ENCODE results near the gene AP2A2. TPM values are rescaled to one million over a fixed set of nuclear protein-coding genes. Genes with fewer than 3 reads are reported as not detected.

The AP2A2 gene
- total RNA-seq (2014; rRNA removed; shearing (Covaris generic)) = 36.1 and 46.8 TPM in 2 replicates

DNA sequence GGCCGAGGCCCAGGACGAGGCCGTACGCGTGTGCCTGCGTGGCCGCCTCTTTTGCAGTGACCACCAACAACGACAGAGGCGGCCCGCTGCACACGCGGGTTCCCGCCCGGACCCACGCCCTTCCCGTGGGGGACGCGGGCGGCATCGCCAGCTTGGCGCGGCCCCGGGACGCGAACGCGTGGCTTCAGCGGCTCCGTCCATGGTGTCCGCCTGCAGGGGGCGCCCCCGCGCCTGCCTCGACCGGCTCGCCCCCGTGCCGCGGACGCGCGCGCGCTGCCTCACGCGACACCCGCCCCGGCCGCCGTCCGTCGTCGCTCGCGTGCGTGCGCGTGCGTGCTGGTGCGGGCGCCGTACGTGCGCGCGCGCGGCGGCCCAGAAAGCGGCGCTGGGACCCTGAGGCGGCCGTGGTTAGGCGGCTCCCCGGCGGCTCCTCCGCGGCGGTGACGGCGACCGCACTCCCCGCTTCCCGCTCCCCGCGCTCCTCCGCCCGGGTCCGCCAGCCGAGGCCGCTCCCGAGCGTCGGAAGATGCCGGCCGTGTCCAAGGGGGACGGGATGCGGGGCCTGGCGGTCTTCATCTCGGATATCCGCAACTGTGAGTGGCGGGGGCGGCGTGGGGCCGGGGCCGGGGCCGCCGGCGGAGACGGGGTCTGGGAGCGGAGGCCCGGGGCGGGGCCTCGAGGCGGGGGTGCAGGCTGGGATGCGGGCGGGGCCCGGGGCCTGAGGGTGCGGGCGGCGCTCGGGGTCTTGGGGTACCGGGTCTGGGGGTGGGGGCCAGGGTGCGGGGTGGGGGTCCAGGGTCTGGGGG lies at the start of gene AP2A2:
TSS of gene AP2A2 (plus strand) at position 375 of the 806 bp plus-strand sequence. CDS start at position 527, 152 bp downstream.
- DNase-seq = peak; percentile 99
- no peaks in the 10 kb centered on the region; the same call in 1 of the 2 replicates for H3K36me3 ChIP-seq (replicated peaks; ENCODE audit: control insufficient read depth, insufficient read depth, low read length)
- peak within 1 kb of the TSS; percentile 67 for H3K4me3 ChIP-seq (ENCODE audit: insufficient read depth, low read depth, low read length)
- no peaks in the 10 kb centered on the region for H3K27me3 ChIP-seq (ENCODE audit: control insufficient read depth, insufficient read depth, low read length)

DNA sequence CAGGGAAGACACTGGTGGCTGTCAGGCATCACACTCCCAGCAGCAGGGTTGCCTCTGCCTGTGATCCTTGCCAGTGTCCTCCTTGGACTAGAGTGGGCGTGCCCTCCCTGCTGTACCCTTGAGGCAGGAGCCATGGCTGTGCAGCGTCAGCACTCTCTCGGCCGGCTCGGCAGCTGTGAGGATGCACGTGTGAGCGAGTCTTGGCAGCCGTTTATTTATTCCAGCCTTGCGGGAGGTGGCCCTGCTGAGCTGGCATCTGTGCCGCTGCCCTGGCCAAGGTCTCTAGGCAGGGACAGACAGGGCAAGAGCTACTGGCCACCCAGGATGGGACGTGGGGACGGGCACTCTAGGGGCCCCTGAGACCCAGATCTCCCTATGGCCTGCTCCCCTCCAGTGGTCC lies 49.1 kb upstream of the AP2A2 start:
- peaks cover 4% of the 10 kb centered on the region for H3K36me3 ChIP-seq (replicated peaks; ENCODE audit: control insufficient read depth, insufficient read depth, low read length)
- H3K4me3 ChIP-seq (ENCODE audit: insufficient read depth, low read depth, low read length) = no peak overlapping the region
- no peaks in the 10 kb centered on the region for H3K27me3 ChIP-seq (ENCODE audit: control insufficient read depth, insufficient read depth, low read length)
- DNase-seq = no peak

DNA sequence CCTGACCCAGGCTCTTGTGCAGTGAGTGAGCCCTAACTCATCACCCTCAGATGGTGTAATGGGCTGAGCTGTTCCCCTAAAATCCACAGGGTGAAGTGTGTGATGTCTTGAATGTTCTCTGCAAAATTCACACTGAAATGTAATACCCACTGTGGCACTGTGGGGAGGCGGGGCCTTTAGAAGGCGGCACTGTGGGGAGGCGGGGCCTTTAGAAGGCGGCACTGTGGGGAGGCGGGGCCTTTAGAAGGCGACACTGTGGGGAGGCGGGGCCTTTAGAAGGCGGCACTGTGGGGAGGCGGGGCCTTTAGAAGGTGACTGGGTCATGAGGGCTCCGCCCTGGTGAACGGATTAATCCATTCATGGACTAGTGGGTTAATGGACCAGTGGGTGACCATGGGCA lies 48.1 kb upstream of the AP2A2 start:
- Histone ChIP-seq H3K36me3 (replicated peaks; ENCODE audit: control insufficient read depth, insufficient read depth, low read length) (peaks cover 4% of the 10 kb centered on the region), H3K4me3 (ENCODE audit: insufficient read depth, low read depth, low read length) (no peak overlapping the region), H3K27me3 (ENCODE audit: control insufficient read depth, insufficient read depth, low read length) (no peaks in the 10 kb centered on the region)
- peak; percentile 88 for DNase-seq

DNA sequence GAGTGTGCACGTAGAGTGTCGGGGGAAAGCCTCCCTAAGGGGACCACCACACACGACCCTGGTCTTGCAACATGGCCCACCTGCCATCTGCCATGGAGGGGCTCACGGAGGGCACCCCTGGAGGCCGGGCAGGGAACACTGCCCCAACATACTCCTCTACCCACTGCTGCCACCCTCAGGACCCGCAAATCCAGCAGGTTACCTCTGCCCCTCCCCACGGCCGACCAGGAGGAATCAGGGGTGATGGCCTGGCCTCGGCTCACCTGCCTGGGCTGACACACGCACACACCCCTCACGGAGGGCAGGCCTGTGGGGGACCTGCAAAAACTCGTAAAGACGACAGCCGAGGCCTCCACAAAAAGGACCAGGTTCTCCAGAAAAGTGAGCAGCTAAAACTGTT lies 45.2 kb upstream of the AP2A2 start:
- peaks cover 5% of the 10 kb centered on the region for H3K36me3 ChIP-seq (replicated peaks; ENCODE audit: control insufficient read depth, insufficient read depth, low read length)
- DNase-seq = peak; percentile 72
- H3K4me3 ChIP-seq (ENCODE audit: insufficient read depth, low read depth, low read length) = no peak overlapping the region
- H3K27me3 ChIP-seq (ENCODE audit: control insufficient read depth, insufficient read depth, low read length) = no peaks in the 10 kb centered on the region

DNA sequence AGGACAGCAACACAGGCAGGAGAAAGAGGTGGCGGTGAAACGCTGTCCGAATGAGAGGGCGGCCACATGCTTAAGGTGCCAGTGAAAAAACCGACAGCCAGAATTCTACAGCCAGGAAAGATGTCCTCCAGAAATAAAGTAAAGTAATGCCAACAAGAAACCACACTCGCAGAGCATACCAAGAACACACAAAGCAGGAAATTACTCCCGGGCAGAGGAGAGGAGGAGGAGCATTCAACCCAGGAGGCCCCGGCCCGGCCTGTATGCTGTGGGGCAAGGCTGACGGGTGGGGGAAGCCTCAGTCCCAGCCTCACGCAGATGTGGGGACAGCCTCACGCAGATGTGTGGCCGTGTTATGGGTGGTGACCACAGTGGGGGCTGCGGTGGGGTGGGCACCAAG lies 43.1 kb upstream of the AP2A2 start:
- Histone ChIP-seq H3K36me3 (replicated peaks; ENCODE audit: control insufficient read depth, insufficient read depth, low read length) (peaks cover 7% of the 10 kb centered on the region), H3K4me3 (ENCODE audit: insufficient read depth, low read depth, low read length) (no peak overlapping the region), H3K27me3 (ENCODE audit: control insufficient read depth, insufficient read depth, low read length) (no peaks in the 10 kb centered on the region)
- DNase-seq = no peak

DNA sequence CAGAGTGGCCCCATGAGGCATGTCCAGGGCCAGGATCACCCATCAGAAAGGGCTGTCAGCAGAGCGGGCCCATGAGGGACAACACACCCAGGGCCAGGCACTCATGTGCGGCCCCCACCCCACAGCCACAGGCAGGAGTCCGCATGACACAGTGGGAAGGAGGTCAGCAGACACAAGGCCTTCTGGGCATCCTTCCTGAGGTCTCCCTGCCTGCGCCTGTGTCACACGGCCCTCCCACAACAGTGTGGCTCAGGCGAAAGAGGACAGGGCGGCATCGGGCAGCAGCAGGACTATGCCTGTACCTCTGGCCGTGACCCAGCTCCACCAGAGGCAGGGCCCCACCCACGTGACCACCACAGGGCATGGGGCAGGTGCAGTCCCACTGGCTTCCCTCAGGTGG lies 42.1 kb upstream of the AP2A2 start:
- Histone ChIP-seq H3K27me3 (ENCODE audit: control insufficient read depth, insufficient read depth, low read length) (no peaks in the 10 kb centered on the region), H3K4me3 (ENCODE audit: insufficient read depth, low read depth, low read length) (no peak overlapping the region), H3K36me3 (replicated peaks; ENCODE audit: control insufficient read depth, insufficient read depth, low read length) (peaks cover 7% of the 10 kb centered on the region)
- DNase-seq = no peak

DNA sequence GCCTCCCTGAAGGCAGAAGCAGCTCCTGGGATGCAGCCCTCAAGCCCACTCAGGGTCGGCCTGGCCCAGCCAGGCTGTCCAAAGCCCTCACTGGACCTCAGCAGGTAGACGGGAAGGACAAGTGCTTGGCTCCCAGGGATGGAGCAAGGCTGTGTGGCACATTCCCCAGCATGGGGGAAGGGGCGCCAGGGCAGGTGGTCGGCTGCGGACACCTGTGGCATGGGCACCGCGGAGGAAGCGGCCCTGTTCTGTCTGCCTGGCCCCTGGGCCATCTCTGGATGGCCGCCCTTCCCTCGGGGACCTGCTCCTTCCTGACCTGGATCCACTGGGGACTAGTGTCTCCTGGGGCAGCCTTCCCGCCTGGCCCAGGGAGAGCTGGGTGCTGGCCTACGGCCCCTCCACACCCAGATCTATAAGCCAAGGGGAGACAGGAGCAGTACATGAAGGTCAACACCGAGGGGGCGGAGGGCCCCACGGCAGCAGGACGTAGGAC lies 41.0 kb upstream of the AP2A2 start:
- H3K27me3 ChIP-seq (ENCODE audit: control insufficient read depth, insufficient read depth, low read length) = no peaks in the 10 kb centered on the region
- H3K36me3 ChIP-seq (replicated peaks; ENCODE audit: control insufficient read depth, insufficient read depth, low read length) = peaks cover 5% of the 10 kb centered on the region
- no peak overlapping the region for H3K4me3 ChIP-seq (ENCODE audit: insufficient read depth, low read depth, low read length)
- DNase-seq = no peak

DNA sequence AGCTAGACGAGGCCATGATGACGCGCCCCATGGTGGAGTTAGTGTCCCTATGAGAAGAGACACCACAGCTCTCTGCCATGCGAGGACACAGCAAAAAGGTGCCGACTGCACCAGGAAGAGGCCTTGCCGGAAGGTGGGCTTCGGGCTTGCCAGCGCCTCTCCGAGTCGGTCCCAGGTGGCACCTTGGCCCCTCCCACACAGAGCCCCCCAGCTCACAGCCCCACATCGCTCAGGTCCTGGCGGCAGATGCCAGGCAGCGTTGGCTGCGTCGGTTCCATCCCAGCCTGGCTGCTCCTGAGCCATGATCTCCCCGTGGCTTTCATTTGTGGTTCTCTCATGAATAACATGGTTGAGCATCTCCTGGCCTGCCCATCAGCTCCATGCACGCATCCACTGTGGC lies 39.1 kb upstream of the AP2A2 start:
- no peak for DNase-seq
- Histone ChIP-seq H3K36me3 (replicated peaks; ENCODE audit: control insufficient read depth, insufficient read depth, low read length) (peaks cover 5% of the 10 kb centered on the region), H3K4me3 (ENCODE audit: insufficient read depth, low read depth, low read length) (no peak overlapping the region), H3K27me3 (ENCODE audit: control insufficient read depth, insufficient read depth, low read length) (no peaks in the 10 kb centered on the region)

DNA sequence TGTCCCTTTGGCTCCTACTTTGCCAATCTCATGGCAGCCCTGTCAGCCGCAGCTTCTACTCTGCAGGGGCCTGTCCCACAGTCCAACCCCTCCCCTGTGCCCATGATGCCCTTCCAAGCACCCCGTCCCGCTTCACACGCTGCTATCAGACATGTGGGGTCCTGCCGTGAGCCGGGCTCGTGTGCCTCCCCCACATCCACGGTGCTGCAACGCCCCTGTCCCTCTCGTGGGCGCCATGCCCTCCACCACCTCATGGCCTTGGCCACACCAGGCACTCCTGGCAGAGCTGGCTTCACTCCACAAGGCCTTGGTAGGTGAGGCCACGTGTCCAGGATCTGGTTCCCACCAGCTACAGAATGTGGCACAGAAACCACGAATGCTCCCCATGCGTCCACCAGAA lies 38.1 kb upstream of the AP2A2 start:
- H3K27me3 ChIP-seq (ENCODE audit: control insufficient read depth, insufficient read depth, low read length) = no peaks in the 10 kb centered on the region
- H3K4me3 ChIP-seq (ENCODE audit: insufficient read depth, low read depth, low read length) = no peak overlapping the region
- DNase-seq = no peak
- H3K36me3 ChIP-seq (replicated peaks; ENCODE audit: control insufficient read depth, insufficient read depth, low read length) = peaks cover 5% of the 10 kb centered on the region

DNA sequence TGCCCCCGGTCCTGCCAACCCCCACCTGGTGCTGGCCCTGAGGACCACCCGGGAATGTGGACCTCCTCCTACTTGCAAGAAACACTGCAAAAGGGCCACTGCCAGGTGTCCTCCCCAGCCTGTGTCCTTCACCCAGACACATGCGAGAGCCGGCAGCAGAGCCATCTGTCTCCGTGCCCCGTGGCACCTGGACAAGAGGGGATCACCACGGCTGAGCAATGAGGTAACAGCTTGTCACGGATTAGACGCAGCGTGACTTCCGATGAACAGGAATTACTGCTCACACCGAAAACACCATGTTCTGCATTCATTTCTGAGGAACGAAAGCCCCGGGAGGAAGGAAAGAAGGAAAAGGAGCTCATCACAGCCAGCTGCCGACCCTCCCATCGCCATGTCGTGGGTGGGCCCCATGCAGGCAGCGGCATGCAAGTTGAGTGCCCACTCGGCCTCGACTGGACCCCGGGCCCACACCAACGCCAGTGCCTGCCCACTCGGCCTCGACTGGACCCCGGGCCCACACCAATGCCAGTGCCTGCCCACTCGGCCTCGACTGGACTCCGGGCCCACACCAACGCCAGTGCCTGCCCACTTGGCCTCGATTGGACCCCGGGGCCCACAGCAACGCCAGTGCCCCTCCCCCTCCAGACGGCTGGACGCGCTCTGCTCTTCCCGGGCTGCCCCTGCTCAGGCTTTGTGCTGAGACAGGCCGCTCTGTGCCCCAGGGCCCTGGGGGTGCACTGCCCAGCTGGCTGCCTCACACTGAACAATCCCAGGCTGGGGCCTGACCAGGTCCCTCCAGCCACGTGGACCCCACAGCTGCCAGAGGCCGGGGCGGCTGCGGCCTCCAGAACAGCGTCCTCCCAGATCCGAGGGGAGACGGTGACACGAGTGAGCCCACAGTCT lies 37.1 kb upstream of the AP2A2 start:
- DNase-seq = no peak
- H3K27me3 ChIP-seq (ENCODE audit: control insufficient read depth, insufficient read depth, low read length) = no peaks in the 10 kb centered on the region
- H3K4me3 ChIP-seq (ENCODE audit: insufficient read depth, low read depth, low read length) = no peak overlapping the region
- H3K36me3 ChIP-seq (replicated peaks; ENCODE audit: control insufficient read depth, insufficient read depth, low read length) = peaks cover 5% of the 10 kb centered on the region

DNA sequence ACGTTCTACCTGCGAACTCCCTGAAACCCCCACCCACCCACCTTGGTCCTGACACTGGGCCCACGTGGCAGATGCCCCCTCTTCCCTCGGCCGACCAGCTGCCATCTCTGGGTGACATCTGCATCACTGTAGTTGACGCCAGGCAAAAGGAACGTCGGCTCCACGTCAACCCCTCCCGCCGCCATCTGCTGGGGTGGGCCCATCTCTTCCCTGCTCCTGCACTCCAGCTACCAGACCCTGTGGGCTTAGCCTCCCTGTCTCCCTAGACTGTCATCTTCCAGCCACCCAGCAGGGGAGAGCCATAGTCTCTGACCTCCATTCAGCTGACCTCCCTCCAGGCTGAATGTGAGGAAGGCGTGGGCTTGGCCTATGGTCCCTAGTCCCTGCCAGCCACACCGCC lies 36.4 kb upstream of the AP2A2 start:
- no peaks in the 10 kb centered on the region for H3K27me3 ChIP-seq (ENCODE audit: control insufficient read depth, insufficient read depth, low read length)
- no peak for DNase-seq
- H3K36me3 ChIP-seq (replicated peaks; ENCODE audit: control insufficient read depth, insufficient read depth, low read length) = peaks cover 5% of the 10 kb centered on the region
- H3K4me3 ChIP-seq (ENCODE audit: insufficient read depth, low read depth, low read length) = no peak overlapping the region

DNA sequence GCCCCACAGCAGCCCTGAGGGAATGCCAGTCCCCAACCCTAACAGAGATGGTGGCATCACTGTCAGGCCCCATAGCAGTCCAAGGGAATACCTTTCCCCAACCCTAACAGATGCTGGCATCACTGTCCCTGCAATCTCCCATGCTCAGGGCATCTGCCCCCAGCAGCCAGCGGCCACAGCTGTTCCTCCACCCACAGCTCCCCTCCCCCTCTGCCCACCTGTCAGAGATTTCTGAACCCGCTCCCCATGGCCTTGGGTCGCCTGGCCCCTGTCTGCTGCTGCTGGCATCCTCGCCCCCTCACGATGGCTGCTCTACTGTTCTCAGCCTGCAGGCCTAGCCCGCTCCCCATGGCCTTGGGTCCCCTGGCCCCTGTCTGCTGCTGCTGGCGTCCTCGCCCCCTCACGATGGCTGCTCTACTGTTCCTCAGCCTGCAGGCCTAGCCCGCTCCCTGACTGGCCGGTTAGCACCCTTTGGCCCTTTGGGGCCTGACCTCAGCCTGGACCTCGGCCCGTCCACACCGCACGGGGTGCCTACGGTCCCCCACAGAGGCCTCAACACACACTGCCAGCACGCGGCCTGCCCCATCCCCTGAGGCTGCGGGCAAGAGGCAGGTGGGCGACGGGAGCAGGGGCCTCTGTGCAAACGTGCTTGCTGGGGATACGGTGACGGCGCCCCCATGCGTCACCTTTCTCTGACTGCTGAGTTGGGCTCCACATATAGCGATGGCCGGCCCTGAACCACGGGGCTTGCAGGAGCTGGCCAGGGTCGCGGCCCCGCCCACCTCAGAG lies 35.8 kb upstream of the AP2A2 start:
- peak; percentile 87 for DNase-seq
- Histone ChIP-seq H3K4me3 (ENCODE audit: insufficient read depth, low read depth, low read length) (no peak overlapping the region), H3K27me3 (ENCODE audit: control insufficient read depth, insufficient read depth, low read length) (no peaks in the 10 kb centered on the region), H3K36me3 (replicated peaks; ENCODE audit: control insufficient read depth, insufficient read depth, low read length) (peaks cover 5% of the 10 kb centered on the region)

DNA sequence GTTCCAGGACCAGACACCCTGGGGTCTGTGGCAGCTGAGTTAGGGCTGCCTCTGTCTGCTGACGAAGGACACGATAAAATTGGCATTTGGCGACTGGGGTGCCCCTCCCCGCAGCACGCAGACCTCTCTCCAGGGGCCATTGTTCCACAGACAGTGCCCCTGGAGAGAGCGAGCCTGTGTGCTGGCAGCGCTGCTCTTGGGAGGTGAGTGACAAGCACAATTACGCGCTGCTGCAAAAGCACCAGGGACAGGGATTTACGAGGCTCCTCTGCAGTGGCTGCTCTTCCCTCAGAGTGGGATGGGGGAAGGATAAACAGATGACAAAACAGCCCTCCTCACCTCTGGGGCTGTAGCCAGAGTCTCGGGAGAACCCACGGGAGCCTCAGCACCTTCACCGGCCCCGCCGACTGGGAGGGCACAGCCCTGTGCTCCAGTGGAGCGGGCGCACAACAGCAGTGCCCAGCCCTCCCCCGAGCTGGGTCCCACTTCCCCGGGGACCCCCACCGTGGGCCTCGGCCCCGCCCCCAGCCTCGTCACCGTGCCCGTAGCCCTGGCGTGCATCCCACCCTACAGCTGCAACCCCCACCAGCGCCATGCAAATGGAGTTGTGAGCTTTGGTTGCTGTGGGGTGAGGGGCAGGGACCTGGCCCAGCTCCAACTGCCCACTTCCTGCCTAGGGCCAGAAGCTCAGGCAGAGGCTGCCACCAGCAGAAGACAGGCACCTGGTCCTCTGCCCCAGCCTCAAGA lies 34.7 kb upstream of the AP2A2 start:
- Histone ChIP-seq H3K4me3 (ENCODE audit: insufficient read depth, low read depth, low read length) (no peak overlapping the region), H3K36me3 (replicated peaks; ENCODE audit: control insufficient read depth, insufficient read depth, low read length) (peaks cover 4% of the 10 kb centered on the region), H3K27me3 (ENCODE audit: control insufficient read depth, insufficient read depth, low read length) (no peaks in the 10 kb centered on the region)
- no peak for DNase-seq

All from H7 (cell line).